DND-41 (cell line): ENCODE data around the gene PRSS21.

Source experiments
- CTCF ChIP-seq: IDR thresholded peaks from 2 replicates; pipeline ENCODE4 v1.5.1; 2012; ENCODE audit warnings: borderline replicate concordance, low read length, moderate library complexity, mild to moderate bottlenecking; ENCODE audit not compliant: poor library complexity, severe bottlenecking; ENCODE audit errors: extremely low read depth
- EZH2 ChIP-seq: IDR thresholded peaks from 3 replicates; pipeline ENCODE4 v1.6.1; 2012; ENCODE audit warnings: borderline replicate concordance, low read depth, mild to moderate bottlenecking, moderate library complexity, low read length, inconsistent platforms; ENCODE audit not compliant: severe bottlenecking

- TF ChIP-seq CTCF (no peak), EZH2 (no peak)
Measured at GRCh38 chr16:2822496-2822895, 5.5 kb downstream of the PRSS21 start.
